RPMI7951 (cell line): Measurements from ENCODE around the gene ARF3. TPM values are rescaled to one million over a fixed set of nuclear protein-coding genes. Genes with fewer than 3 reads are reported as not detected.

ENCODE experiments used
- total RNA-seq: library from RNA; depleted of rRNA; stranded (reverse); fragments of >200 nt; shearing (Covaris generic); gene quantifications from 2 replicates; pipeline ENCODE4 v1.2.3, GENCODE V29; 2014; rRNA removed

Gene ARF3
- total RNA-seq, 1 experiment from 2014 or later = 47.8 TPM

Other genes with a start within 250 kb of the ARF3 start
- 19.1 and 20.9 TPM in 2 replicates for gene CCNT1, start 240.8 kb downstream of the ARF3 start, total RNA-seq
- 10.3 and 10.8 TPM in 2 replicates for gene ADCY6, start 168.4 kb downstream of the ARF3 start, total RNA-seq
- gene CACNB3, start 139.0 kb downstream of the ARF3 start, total RNA-seq = 10.5 and 11.2 TPM in 2 replicates
- 55.7 and 59.1 TPM in 2 replicates for gene DDX23, start 105.3 kb downstream of the ARF3 start, total RNA-seq
- 0.29 TPM in 1 of 2 replicates, not detected in the other for gene RND1, start 91.6 kb downstream of the ARF3 start, total RNA-seq
- gene FKBP11, start 32.0 kb downstream of the ARF3 start, total RNA-seq = 27.6 and 31.7 TPM in 2 replicates
- gene WNT10B, start 14.2 kb upstream of the ARF3 start, total RNA-seq = 0.29 TPM in 1 of 2 replicates, not detected in the other
- gene WNT1, start 20.8 kb upstream of the ARF3 start, total RNA-seq = not detected in 2 replicates
- not detected in 2 replicates for gene DDN, start 41.9 kb upstream of the ARF3 start, total RNA-seq
- gene PRKAG1, start 61.3 kb upstream of the ARF3 start, total RNA-seq = 81.3 and 89.6 TPM in 2 replicates
- gene KMT2D, start 103.3 kb upstream of the ARF3 start, total RNA-seq = 6.8 and 7.9 TPM in 2 replicates
- 6.7 and 13.2 TPM in 2 replicates for gene RHEBL1, start 112.5 kb upstream of the ARF3 start, total RNA-seq
- not detected in 2 replicates for gene DHH, start 137.3 kb upstream of the ARF3 start, total RNA-seq
- gene LMBR1L, start 153.4 kb upstream of the ARF3 start, total RNA-seq = 11.7 and 24.5 TPM in 2 replicates
- gene TUBA1B, start 173.9 kb upstream of the ARF3 start, total RNA-seq = 2,897 and 4,302 TPM in 2 replicates
- 649 and 744 TPM in 2 replicates for gene TUBA1A, start 231.6 kb upstream of the ARF3 start, total RNA-seq